H54 (cell line): Measurements from ENCODE around the gene HSBP1.

Experiments
- DNase-seq: peaks from one replicate; pipeline ENCODE4 v3.0.0; 2011; ENCODE audit warnings: low spot score, mixed read lengths; ENCODE audit not compliant: insufficient read length
- FAIRE-seq: peaks from 3 replicates; lab custom pipeline; 2011; peaks lifted over from hg19 to GRCh38; lab: Jason Lieb, UNC
- POLR2A ChIP-seq: IDR thresholded peaks from 2 replicates; pipeline ENCODE4 v1.6.1; 2011; ENCODE audit warnings: low read depth, mild to moderate bottlenecking, low read length

The HSBP1 gene

DNA sequence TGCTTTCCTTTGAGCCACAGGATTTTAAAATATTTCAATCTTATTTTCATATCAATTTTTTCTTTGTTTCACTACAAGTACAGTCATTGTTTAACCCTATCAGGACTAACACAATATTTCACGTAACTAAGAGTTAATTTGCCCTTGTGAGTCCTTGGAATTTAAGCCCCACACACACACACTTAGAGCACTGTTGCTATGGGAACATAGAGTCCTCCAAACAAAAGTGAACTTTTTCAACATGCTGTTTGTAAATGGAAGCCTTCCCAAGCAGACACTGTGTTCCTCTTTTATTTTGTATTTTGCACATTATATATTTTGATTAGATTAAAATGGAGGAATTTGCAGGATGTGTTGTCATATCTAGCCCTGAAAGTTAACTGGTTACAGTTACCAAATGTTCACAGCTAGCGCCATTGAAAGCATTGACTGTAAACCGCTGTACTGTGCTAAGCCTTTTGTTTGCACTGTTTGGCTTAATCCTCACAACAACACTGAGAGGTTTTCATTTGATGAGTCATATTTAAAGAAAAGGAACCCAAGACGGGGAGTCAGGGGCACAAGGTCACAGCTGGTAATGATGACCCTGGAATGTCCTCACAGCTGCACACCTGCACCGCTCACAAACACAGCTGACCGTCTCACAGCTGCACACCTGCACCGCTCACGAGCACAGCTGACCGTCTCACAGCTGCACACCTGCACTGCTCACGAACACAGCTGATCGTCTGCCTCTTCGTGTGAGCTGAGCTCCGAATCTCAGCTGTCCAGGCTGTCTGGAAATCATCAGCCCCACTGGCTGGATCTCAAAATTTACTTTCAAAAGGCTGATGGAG lies 6.3 kb downstream of the HSBP1 start:
- TF ChIP-seq POLR2A = no peak
- no peak for DNase-seq
- no peak for FAIRE-seq

DNA sequence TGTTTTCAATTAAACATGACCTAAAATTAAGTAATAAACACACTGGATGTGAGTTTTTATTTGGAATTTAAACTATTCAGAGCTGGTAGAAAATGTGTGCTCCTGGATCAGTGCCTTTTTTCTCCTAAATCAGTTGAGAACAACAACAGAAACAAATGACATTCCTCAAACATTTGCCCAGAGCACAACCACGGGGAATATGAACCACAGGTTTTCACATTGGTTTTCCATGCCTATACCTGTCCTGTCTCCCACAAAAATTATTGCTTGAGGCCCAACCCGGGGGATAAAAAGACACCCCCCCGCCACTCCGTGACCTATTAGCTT lies 6.8 kb downstream of the HSBP1 start:
- TF ChIP-seq POLR2A = no peak
- no peak for DNase-seq
- FAIRE-seq = no peak

DNA sequence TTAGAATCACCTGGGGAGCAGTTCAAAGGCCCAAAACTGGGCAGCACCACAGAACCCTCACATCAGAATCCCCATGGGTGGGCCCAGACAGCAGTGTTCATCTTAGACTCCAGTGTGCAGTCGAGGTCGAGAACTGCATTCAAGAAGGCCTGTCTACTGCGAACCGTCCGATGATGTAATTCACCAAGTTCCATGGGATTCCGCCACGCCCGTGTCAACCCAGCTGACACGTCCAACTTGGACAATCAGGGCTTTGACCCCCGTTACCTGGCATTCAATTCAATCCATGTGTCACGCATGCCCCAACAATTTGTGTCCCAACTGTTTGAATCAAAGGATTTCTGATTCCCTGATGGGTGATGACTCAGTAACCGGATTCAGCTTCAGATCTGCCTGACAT lies 9.2 kb downstream of the HSBP1 start:
- no peak for TF ChIP-seq POLR2A
- DNase-seq (no peak), FAIRE-seq (no peak)

DNA sequence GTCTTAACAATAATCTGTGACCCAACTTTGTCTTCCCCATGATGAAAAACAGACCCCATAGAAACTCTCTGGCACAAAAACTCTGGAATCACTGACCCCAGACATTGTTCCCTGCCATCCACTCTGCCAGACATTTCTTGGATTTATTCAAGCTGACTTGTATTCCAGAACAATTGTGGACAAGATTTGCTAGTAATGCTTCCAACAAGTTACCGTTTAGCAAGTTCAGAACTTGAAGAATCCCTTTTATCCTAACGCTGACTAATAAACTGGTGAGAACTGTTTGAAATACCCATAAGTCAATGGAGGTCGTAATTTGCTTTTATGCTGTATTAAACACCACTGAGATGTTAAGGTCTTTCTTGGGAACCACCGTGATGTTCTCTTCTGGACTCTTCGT lies 10.5 kb downstream of the HSBP1 start:
- FAIRE-seq = no peak
- no peak for TF ChIP-seq POLR2A
- DNase-seq = no peak

DNA sequence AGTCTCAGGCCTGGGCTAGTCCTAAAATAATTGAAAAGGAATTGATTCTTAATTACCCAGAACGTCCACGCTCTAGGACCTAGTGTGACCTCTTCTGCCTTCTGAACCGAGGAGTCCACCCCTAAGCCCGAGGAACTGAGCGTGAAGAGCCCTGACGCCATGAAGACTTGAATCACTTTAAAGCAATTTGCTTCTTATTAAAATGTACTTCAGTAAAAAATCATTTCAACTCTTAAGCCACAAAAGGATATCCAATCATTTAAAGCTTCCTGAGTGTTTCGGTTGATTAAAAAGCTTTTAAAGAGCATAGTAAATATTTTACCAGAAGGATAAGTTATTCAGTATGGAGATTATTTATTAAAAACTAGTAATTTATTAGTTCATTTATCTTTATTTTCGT lies 11.6 kb downstream of the HSBP1 start:
- no peak for FAIRE-seq
- DNase-seq = no peak
- TF ChIP-seq POLR2A = no peak

DNA sequence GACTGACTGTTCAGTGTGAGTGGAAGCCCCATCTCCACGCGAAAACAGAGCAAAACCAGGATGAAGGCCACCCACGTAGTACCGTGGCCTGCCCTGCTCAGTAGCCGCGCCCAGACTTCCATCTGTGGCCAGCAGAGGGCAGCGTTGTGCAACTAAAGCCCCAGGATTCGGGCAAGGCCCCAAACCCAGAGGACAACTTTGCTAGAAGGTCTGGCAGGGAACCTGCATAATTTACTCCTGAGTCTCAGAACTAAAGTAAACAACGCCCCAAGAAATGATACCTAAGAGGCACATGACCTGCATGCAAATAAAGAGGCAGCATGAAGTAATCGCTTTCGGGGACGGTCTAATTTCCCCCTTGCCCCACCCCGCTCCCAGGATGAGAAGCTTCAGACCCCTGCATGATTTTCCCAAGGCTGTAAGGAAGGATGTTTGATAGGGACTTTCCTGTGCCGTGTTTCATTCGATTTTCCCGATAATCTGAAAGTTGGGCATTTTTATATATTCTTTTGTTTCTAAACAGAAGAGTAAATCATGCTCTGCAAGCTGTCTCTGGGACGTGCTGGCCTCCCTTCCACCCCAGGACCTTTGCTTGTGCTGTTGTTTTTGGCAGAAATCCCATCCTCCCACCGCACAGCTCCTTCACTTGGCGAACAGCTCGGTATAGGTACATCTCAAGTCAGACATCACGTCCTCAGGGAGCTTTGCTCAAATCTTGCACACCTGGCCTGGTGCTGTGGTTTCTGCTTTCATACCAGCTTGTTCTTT lies 18.6 kb downstream of the HSBP1 start:
- no peak for FAIRE-seq
- DNase-seq = peak; percentile 84
- no peak for TF ChIP-seq POLR2A

DNA sequence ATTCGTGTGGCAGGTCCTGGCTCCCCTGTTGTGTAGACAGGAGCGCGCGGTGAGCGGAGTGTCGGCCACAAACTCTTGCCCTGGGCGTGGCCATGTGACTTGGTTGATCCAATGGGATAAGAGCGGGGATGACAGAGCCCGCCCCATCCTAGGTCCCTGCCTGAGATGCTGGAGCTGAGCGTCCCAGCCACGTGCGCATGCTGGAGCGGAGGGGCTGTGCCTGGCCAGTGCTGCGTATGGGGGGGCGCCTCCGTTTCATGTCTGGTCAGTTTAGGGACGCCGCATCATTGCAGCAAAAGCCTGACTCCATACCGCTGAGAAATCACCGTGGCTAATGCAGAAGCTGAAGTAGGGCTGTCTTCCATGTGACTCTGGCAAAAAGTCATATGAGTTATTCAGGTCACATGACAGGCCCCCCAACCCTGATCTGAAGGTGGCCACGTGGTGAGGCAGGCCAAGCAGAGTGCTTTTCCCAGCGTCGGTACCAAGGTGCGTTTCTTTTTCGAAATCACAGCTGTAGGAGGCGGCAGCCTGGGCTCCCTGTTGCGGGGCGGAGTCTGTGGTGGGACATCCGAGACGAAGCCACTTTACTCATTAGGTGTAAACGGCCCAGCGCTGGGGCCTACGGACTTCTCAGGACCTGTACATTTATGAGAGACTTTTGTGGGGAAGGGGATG lies 22.5 kb downstream of the HSBP1 start:
- FAIRE-seq (no peak), DNase-seq (no peak)
- TF ChIP-seq POLR2A = no peak

DNA sequence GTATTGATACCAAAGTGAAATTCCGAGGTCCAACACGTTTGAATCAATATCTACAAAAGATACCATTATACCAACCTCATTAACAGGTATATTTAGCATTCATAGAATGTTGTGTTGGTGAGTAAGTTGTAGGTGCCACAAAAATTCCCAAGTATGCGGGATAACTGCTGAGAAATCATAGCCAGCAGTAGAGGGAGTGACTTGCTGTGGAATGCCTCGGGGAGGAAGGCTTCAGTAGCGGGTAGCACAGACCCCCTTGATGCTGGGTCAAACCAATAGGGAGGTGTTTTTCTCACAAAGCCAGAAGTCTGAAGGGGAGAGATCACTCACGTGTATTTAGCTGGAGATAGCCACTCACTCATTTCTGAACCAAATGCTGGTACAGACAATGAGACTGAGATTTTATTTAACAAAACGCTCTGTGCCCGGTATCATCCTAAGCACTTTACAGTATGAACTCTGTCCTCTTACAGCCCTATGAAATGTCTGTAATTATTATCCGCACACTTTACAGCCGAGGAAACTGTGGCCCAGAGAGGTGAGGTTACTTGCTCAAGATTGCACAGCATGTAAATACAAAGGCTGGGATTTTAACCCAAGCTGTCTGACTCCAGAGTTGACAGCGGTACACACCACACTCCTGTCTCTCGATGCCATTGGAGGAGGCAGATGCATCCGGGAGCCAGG lies 23.1 kb downstream of the HSBP1 start:
- FAIRE-seq (no peak), DNase-seq (no peak)
- TF ChIP-seq POLR2A = no peak

DNA sequence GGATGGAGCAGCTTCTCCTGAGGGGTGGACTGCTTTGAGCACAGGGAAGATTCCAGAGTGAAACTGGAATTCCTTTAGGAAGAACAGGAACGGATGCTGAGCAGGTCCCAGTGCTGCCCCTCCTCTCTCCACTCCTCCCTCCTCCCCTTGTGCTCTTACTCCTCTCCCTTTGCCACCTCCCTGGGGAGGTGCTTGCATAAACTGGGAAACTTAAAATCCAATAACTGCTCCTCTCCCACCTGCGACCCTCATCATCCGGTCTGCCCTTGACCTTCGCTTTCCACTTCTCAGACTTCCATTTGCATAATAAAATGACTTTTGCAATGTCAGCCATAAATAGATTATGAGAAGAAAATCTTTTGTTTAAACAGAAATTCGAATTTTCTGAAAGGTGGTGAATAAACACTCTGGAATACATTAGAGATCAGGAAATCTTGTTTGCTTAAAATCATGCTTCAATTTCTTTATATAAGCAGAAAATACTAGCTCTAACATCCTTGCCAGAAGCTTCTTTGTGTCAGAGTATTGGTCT lies 23.7 kb downstream of the HSBP1 start:
- TF ChIP-seq POLR2A = no peak
- FAIRE-seq = no peak
- DNase-seq = no peak

DNA sequence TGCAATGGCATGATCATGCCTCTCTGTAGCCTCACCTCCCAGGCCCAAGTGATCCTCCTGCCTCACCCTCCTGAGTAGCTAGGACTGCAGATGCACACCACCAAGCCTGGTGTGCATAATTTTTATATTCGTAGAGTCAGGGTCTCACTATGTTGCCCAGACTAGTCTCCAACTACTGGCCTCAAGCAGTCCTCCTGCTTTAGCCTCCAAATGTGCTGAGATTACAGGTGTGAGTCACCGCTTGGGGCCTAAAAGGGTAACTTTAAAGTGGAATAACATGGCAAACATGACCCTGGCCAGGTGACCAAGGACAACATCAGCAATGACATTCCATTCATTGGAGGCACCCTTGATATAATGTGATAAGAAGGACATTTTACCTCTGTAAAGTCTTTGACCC lies 26.1 kb downstream of the HSBP1 start:
- TF ChIP-seq POLR2A = no peak

DNA sequence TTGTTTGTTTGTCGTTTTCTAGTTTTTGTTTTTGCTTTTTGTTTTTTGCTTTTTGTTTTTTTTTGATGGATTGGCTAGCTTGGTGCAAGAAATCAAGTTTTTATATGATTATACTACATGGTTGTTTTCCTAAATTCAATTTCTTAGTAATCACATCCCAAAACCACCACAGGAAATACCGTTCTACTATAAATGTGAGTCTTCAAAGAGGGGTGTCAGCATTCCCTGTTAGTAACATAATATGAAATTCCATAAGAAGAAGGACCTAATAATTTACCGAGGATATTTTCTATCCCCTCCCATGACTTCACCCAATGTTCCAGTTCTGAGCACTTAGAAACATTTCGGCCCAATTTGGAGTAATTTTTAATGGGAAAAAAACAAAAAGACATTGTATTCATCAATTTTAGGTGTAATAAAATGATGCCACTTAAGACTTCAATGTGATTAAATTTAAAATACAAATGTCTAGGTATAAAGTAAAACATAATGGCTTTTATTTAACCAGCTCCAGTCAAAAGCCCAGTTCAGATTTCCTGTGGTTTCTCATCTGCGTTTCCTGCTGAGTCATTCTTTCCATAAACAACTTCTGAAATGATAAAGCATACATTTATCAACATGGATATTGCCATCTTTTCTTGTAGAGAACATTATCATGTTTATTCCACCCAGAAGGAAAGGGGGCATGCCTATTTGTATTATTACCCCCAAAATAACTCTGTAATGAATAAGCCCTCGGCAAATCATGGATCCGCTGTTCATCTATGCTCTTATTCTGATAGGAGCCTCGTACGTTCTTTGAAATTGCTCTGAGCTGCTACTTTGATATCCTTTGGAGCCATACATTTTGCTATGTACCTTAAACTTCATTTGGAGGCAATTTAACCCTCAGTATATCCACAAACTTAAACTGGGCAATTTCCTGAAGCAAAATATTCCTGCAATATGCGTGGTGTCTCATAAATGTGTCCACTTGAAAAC lies 28.1 kb downstream of the HSBP1 start:
- DNase-seq = peak; percentile 33
- FAIRE-seq = peak; percentile 6

More for the DNA sequence above, 26.1 kb downstream of the HSBP1 start:
- FAIRE-seq (no peak), DNase-seq (no peak)

DNA sequence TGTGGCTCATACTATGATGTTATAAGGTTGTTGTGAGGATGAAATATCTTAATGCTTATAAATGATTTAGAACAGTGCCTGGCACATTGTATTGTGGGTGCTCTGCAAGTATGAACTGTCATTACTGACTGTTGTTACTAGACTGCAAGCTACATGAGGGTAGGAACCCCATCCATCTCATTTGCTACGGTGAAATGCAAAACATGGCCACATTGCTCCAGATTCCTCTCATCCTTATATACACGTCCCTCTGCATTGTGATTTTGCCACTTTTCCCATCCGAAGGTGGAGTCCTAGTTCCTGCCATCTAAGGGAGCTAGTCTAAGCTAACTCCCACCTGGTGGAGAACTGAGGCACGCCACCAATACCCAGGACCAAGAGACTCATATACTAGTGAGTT lies 29.8 kb downstream of the HSBP1 start:
- DNase-seq (no peak), FAIRE-seq (no peak)
- no peak for TF ChIP-seq POLR2A

More for the DNA sequence above, 28.1 kb downstream of the HSBP1 start:
- TF ChIP-seq POLR2A = no peak
